Stimulated activated CD4-positive, alpha-beta T cell treated with anti-CD3 and anti-CD28 coated beads, Interleukin-12 subunit alpha, Interleukin-12 subunit beta, amount 100 ng/mL, for 24 hours (primary cell): ENCODE data around the gene TUBA4A.

Source experiments
- DNase-seq, 2 experiments: peaks; one replicate each; pipeline ENCODE4 v3.0.0-alpha.2; 2020; ENCODE audit warnings: low read depth in 2 of 2

TUBA4A gene

GRCh38 chr2:219234331-219234730 is 19.4 kb downstream of the TUBA4A start:
- DNase-seq, result no peak

GRCh38 chr2:219230059-219230540 is 23.6 kb downstream of the TUBA4A start:
- DNase-seq, result peak in 1 of 2 experiments; percentile 64

- peak; percentile 95 to 98 for DNase-seq
Observed at GRCh38 chr2:219229305-219230058, 24.2 kb downstream of the TUBA4A start, which contains the start of the genes ANKZF1 and ATG9A. Gene ANKZF1, plus strand, starts transcription at chr2:219229806. Its CDS starts 452 bp downstream, at chr2:219230258. Gene ATG9A, minus strand, starts transcription at chr2:219229636. Its CDS starts 1,612 bp downstream, at chr2:219228024.

- DNase-seq, result no peak
Observed at GRCh38 chr2:219228911-219229304, 24.8 kb downstream of the TUBA4A start.

- DNase-seq, result no peak
Observed at GRCh38 chr2:219228041-219228910, 25.4 kb downstream of the TUBA4A start.

GRCh38 chr2:219225350-219225749 is 28.4 kb downstream of the TUBA4A start:
- no peak for DNase-seq

GRCh38 chr2:219223831-219224610 is 29.7 kb downstream of the TUBA4A start:
- DNase-seq, result no peak

- DNase-seq, result no peak
Observed at GRCh38 chr2:219221957-219222518, 31.7 kb downstream of the TUBA4A start.

GRCh38 chr2:219220652-219221402 is 32.9 kb downstream of the TUBA4A start:
- no peak for DNase-seq

- DNase-seq, result no peak
Observed at GRCh38 chr2:219219784-219220532, 33.8 kb downstream of the TUBA4A start.

GRCh38 chr2:219218732-219219701 is 34.7 kb downstream of the TUBA4A start, which contains the start of gene ABCB6:
Gene ABCB6, minus strand, starts transcription at chr2:219218958. Its CDS starts 285 bp downstream, at chr2:219218673.
- DNase-seq, result peak; percentile 80 to 91

- DNase-seq, result peak in 1 of 2 experiments; percentile 29
Observed at GRCh38 chr2:219218217-219218731, 35.4 kb downstream of the TUBA4A start.

- no peak for DNase-seq
Observed at GRCh38 chr2:219216535-219216915, 37.2 kb downstream of the TUBA4A start.

GRCh38 chr2:219215871-219216534 is 37.7 kb downstream of the TUBA4A start:
- DNase-seq, result no peak

- no peak for DNase-seq
Observed at GRCh38 chr2:219214786-219215185, 38.9 kb downstream of the TUBA4A start.

- DNase-seq, result no peak
Observed at GRCh38 chr2:219214141-219214540, 39.6 kb downstream of the TUBA4A start.

GRCh38 chr2:219213486-219214071 is 40.1 kb downstream of the TUBA4A start:
- no peak for DNase-seq
